Kidney (tissue), 14 donors: ENCODE data around the gene KRT72. TPM values are rescaled to one million over a fixed set of nuclear protein-coding genes. Genes with fewer than 3 reads are reported as not detected.

Source experiments
- DNase-seq, 5 donors: peaks; one replicate each; pipeline ENCODE4 v3.0.0-alpha.2; 2013 to 2020
- FAIRE-seq: peaks from 2 replicates; lab custom pipeline; 2012; peaks lifted over from hg19 to GRCh38; lab: Jason Lieb, UNC
- H3K27ac ChIP-seq, 2 donors: one replicate each; pipeline ENCODE4 v1.7.0; 2013; ENCODE audit warnings: low read depth in 2 of 2, low read length in 2 of 2, inconsistent platforms in 1 of 2
- H3K27me3 ChIP-seq: one replicate; pipeline ENCODE4 v1.7.1; 2013; ENCODE audit warnings: low read length, inconsistent platforms; ENCODE audit not compliant: control insufficient read depth, insufficient read depth
- H3K36me3 ChIP-seq, 3 donors: one replicate each; pipeline versions ENCODE4 v1.7.0 to v1.7.1; 2013; ENCODE audit warnings: low read length in 3 of 3, control low read depth in 1 of 3, inconsistent platforms in 1 of 3; ENCODE audit not compliant: insufficient read depth in 3 of 3, control insufficient read depth in 2 of 3
- H3K4me1 ChIP-seq, 3 donors: one replicate each; pipeline versions ENCODE4 v1.7.0 to v1.7.1; 2013; ENCODE audit warnings: low read length in 3 of 3, inconsistent platforms in 1 of 3, low read depth in 1 of 3; ENCODE audit not compliant: control insufficient read depth in 2 of 3, insufficient read depth in 2 of 3
- H3K4me3 ChIP-seq, 3 donors: one replicate each; pipeline versions ENCODE4 v1.7.0 to v1.8.1; 2013; ENCODE audit warnings: low read length in 3 of 3, control low read depth in 1 of 3, inconsistent platforms in 1 of 3
- H3K9ac ChIP-seq, 3 donors: one replicate each; pipeline versions ENCODE4 v1.7.0 to v1.7.1; 2013; ENCODE audit warnings: low read length in 3 of 3, control low read depth in 1 of 3, inconsistent platforms in 1 of 3
- H3K9me3 ChIP-seq, 3 donors: one replicate each; pipeline versions ENCODE4 v1.7.0 to v1.7.1; 2013; ENCODE audit warnings: low read length in 3 of 3, control low read depth in 1 of 3, inconsistent platforms in 1 of 3; ENCODE audit not compliant: control insufficient read depth in 2 of 3, insufficient read depth in 1 of 3
- CTCF ChIP-seq: IDR thresholded peaks from 3 replicates; pipeline ENCODE4 v1.5.1; 2012; ENCODE audit warnings: mild to moderate bottlenecking, moderate library complexity, borderline replicate concordance; ENCODE audit not compliant: insufficient read depth; ENCODE audit errors: extremely low read depth
- intact Hi-C: fragments of 100-400 bp; cut with DNase I; formaldehyde crosslinking; loops from one replicate; pipeline ENCODE4 v1.11.1; 2022
- polyA plus RNA-seq: library from polyadenylated mRNA; stranded (reverse); fragments of 350-450 nt; fragmentation: Illumina TruSeq; extraction: RNeasy Lipid Tissue Mini Kit (QIAGEN cat#74804); gene quantifications from one replicate; pipeline ENCODE4 v1.2.3, GENCODE V29; 2014; ENCODE audit warnings: low read depth, low replicate concordance; ENCODE audit not compliant: insufficient read depth
- total RNA-seq: library from RNA; stranded (reverse); fragmentation: NEBNext Ultra II Directional; extraction: Animal tissue kit (Norgen Biotek cat#: 25700); gene quantifications from one replicate; pipeline ENCODE4 v1.2.1, GENCODE V29; 2021
- donor health status: control.
- donor health status: control.
- donor health status: control.
- donor health status: control.
- donor health status: control.
- donor health status: DM: yes; HTN: yes; CAD: no.
- donor health status: Normal renal cell carcinoma (clear cell type).

Gene KRT72
- total and polyA plus RNA-seq, 2 donors from 2014 or later = not detected

GRCh38 chr12:52614381-52615207 lies 13.3 kb upstream of the KRT72 start:
- Histone ChIP-seq H3K9me3 (no peaks in the 10 kb centered on the region), H3K4me1 (no peaks in the 10 kb centered on the region), H3K9ac (no peak overlapping the region), H3K36me3 (no peaks in the 10 kb centered on the region), H3K27me3 (no peaks in the 10 kb centered on the region), H3K27ac (no peak overlapping the region), H3K4me3 (no peak overlapping the region)
- peak in 2 of 5 donors; percentile 1 to 6 for DNase-seq
- TF ChIP-seq CTCF = no peak
- FAIRE-seq = no peak
- intact Hi-C loops = no loop called here

GRCh38 chr12:52613384-52614030 lies 12.2 kb upstream of the KRT72 start:
- Histone ChIP-seq H3K9ac (no peak overlapping the region), H3K27ac (no peak overlapping the region), H3K4me1 (no peaks in the 10 kb centered on the region), H3K4me3 (no peak overlapping the region), H3K27me3 (no peaks in the 10 kb centered on the region), H3K36me3 (no peaks in the 10 kb centered on the region), H3K9me3 (no peaks in the 10 kb centered on the region)
- TF ChIP-seq CTCF = no peak
- DNase-seq (peak in 2 of 5 donors; percentile 5 to 11), FAIRE-seq (no peak)
- intact Hi-C loops = no loop called here

GRCh38 chr12:52612431-52613383 lies 11.4 kb upstream of the KRT72 start:
- intact Hi-C loops = no loop called here
- DNase-seq (peak in 2 of 5 donors; percentile 0 to 6), FAIRE-seq (no peak)

More at GRCh38 chr12:52612431-52613383, 11.4 kb upstream of the KRT72 start:
- Histone ChIP-seq H3K9ac (no peak overlapping the region), H3K9me3 (no peaks in the 10 kb centered on the region), H3K4me3 (no peak overlapping the region), H3K27ac (no peak overlapping the region), H3K27me3 (no peaks in the 10 kb centered on the region), H3K36me3 (no peaks in the 10 kb centered on the region), H3K4me1 (no peaks in the 10 kb centered on the region)
- no peak for TF ChIP-seq CTCF
